ENCODE measurements around the gene MCOLN1. TPM values are rescaled to one million over a fixed set of nuclear protein-coding genes. Genes with fewer than 3 reads are reported as not detected.

The MCOLN1 gene
- total RNA-seq (2011; cell fraction: chromatin; rRNA removed; ENCODE audit: low replicate concordance) = 31.5 and 96.4 TPM in 2 replicates
- 70.1 and 71.4 TPM in 2 replicates for total RNA-seq (2011; cell fraction: nucleolus; rRNA removed)
- 41.6 and 43.7 TPM in 2 replicates for total RNA-seq (2011; cell fraction: nucleoplasm; rRNA removed)
- total RNA-seq (2014; rRNA removed) (3.9 and 7.4 TPM in 2 replicates), total RNA-seq (2014; rRNA removed; fragmentation: Illumina TruSeq; extraction: Trizol) (1.5 and 2.6 TPM in 2 replicates), total RNA-seq (2015; rRNA removed; fragmentation: Illumina TruSeq; extraction: Trizol) (3.5 and 4.9 TPM in 2 replicates), total RNA-seq (2021) (14.2 and 15.1 TPM in 2 replicates), polyA plus RNA-seq (2011; rRNA removed) (10.6 and 12.0 TPM in 2 replicates), polyA plus RNA-seq (2014; fragmentation: Illumina TruSeq; extraction: Trizol) (7.1 and 8.9 TPM in 2 replicates), polyA plus RNA-seq (2014; fragmentation: Nextera tagmentation; extraction: Ambion mirVana) (under 1 TPM; 0.25 to 0.83 TPM), polyA plus RNA-seq (2014; rRNA removed) (15.4 and 17.0 TPM in 2 replicates), polyA minus RNA-seq (2011; rRNA and poly(A)+ RNA removed) (4.7 and 8.5 TPM in 2 replicates), Bru-seq, nascent RNA (percentile 54 among the genes with signal in this experiment), BruChase-seq, experiment 1, labeled RNA remaining after a 2-hour chase (percentile 48 among the genes with signal in this experiment), BruChase-seq, experiment 2, labeled RNA remaining after a 6-hour chase (percentile 54 among the genes with signal in this experiment)
- 10.0 and 24.6 TPM in 2 replicates for polyA plus RNA-seq (2011; cell fraction: cytosol; rRNA removed)
- 37.8 and 59.0 TPM in 2 replicates for polyA plus RNA-seq (2011; cell fraction: nucleus; rRNA removed)
- 11.8 and 15.7 TPM in 2 replicates for polyA plus RNA-seq (2012)
- polyA minus RNA-seq (2011; cell fraction: cytosol; rRNA and poly(A)+ RNA removed) = 7.9 and 10.4 TPM in 2 replicates
- polyA minus RNA-seq (2011; cell fraction: nucleus; rRNA and poly(A)+ RNA removed) = 9.4 and 11.6 TPM in 2 replicates
- long read RNA-seq, experiment 1, transcript MCOLN1-201 (14 exons, 2,082 nt) = major isoform, 24 of 45 reads
- long read RNA-seq, experiment 1, partial matches to known transcripts = 10 of 45 reads
- long read RNA-seq, experiment 1, other reads (novel, unspliced or antisense) = 8 of 45 reads
- long read RNA-seq, experiment 2, partial matches to known transcripts = 3 of 7 reads
- long read RNA-seq, experiment 2, other reads (novel, unspliced or antisense) = 0 of 7 reads
- long read RNA-seq, experiment 3, transcript MCOLN1-201 (14 exons, 2,082 nt) = major isoform, 7 of 14 reads
- long read RNA-seq, experiment 3, partial matches to known transcripts = 1 of 14 reads
- long read RNA-seq, experiment 3, other reads (novel, unspliced or antisense) = 5 of 14 reads

DNA sequence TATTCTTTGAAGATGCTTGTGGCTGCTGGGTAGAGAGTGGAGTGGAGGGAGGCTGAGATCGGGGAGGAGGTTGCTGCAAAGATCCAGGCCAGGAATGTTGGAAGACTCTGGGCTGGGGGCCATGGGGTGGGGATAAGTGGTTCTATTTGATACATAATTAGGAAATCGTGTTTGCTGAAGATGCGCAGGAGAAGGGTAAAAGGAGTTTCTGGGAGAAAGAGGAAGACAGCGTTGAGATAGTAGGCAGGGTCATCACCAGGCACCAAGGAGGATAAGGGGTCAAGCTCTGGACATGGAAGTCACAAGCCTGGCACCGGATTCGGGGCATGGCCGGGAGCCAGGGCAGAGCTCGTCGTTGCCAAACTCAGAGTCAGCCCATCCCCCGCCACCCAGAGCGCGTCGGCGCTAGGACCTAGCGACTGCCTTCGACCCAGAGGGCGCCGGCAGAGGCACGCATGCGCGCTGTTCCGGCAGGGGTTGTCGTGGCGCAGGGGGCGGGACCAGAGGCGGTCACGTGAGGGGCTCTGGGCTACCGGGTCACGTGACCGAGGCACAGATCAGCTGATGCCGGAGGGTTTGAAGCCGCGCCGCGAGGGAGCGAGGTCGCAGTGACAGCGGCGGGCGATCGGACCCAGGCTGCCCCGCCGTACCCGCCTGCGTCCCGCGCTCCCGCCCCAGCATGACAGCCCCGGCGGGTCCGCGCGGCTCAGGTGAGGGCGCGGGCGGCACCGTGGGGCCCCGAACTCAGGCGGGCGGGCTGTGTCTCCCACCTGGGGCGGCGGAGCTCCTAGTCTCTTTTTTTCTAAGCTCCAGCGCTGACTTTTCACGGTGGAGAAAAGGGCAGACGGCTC, at the start of gene MCOLN1:
Gene MCOLN1, plus strand, starts transcription at position 553 of the 851 bp plus-strand sequence. Its CDS starts 127 bp downstream, at position 680.
- Histone ChIP-seq H2AFZ (ENCODE audit: low read depth, low read length) (peak within 1 kb of the TSS; percentile 88), H3K4me2 (ENCODE audit: insufficient read depth, low read length) (peak within 1 kb of the TSS; percentile 88), H3K36me3 (ENCODE audit: control insufficient read depth, insufficient read depth, low read length) (peaks cover 3% of the 10 kb centered on the region; the same call in 1 of the 3 replicates), H4K20me1 (replicated peaks; ENCODE audit: control insufficient read depth, insufficient read depth, low read length) (no peaks in the 10 kb centered on the region), H3K9me3 (replicated peaks; ENCODE audit: control insufficient read depth, insufficient read depth, low read depth, low read length) (no peaks in the 10 kb centered on the region), H3K9ac (ENCODE audit: insufficient read depth in 1 of 2, low read depth in 2 of 2, low read length in 2 of 2) (peak within 1 kb of the TSS; percentile 62 to 93), H3K27me3 (ENCODE audit: control insufficient read depth in 2 of 2, insufficient read depth in 2 of 2, low read length in 2 of 2) (no peaks in the 10 kb centered on the region), H3K27ac (ENCODE audit: extremely low read depth, low read depth, low read length) (no peak within 1 kb of the TSS; the same call in 2 of the 3 replicates), H3K79me2 (ENCODE audit: control insufficient read depth, insufficient read depth, low read length) (peaks cover 4% of the 10 kb centered on the region; the same call in 2 of the 3 replicates), H3K4me1 (replicated peaks in 1 of 2; ENCODE audit: control insufficient read depth in 2 of 2, insufficient read depth in 2 of 2, low read length in 2 of 2) (peaks cover 6 to 33% of the 10 kb centered on the region in 2 experiments; a peak in 4 of 5 replicates), H3K9me1 (ENCODE audit: control insufficient read depth, insufficient read depth, low read length) (no peaks in the 10 kb centered on the region), H3K4me3 (peak within 1 kb of the TSS; percentile 68)
- CTCF ChIA-PET (ENCODE audit: low intra/inter-chr PET ratio) = no interaction called here
- intact Hi-C loops (cut with micrococcal nuclease) = no loop called here
- WGBS (ENCODE audit: insufficient coverage, low coverage, missing lambda C conversion rate) = 3% methylated on average over 61 of the region's 65 CpGs
- peak; percentile 99 to 100 (median 100) for DNase-seq (ENCODE audit: extremely low read depth in 1 of 4, low spot score in 3 of 4)
- POLR2A ChIA-PET = interaction anchor here (0.5 to 1.7 kb wide), 12 partner anchors 9 to 1781 kb away, joined by 3 to 9 read pairs (median 4); partner anchors contain the start of genes PET100, PNPLA6 and XAB2
- peak; percentile 95 for ATAC-seq
- BruUV-seq (replicated peaks) = no TSS peak
- FAIRE-seq = peak; percentile 96
- in situ Hi-C loops (cut with MboI) = no loop called here
- TF ChIP-seq RBM34 (IDR thresholded peaks at IDR 0.05; ENCODE audit: borderline replicate concordance, insufficient read depth, low read length) (no peak), ZNF436 (CRISPR knock-in tag; IDR thresholded peaks at IDR 0.05) (no peak), ZNF696 (CRISPR knock-in tag; conservative IDR thresholded peaks at IDR 0.05) (no peak), POLR2G (IDR thresholded peaks at IDR 0.05; ENCODE audit: low read depth, low read length) (peak; percentile 87), POLR2AphosphoS2 (IDR thresholded peaks at IDR 0.05; ENCODE audit: low read length) (no peak), MCM7 (IDR thresholded peaks at IDR 0.05) (no peak), L3MBTL2 (IDR thresholded peaks at IDR 0.05) (peak; percentile 95), KLF1 (tag; IDR thresholded peaks at IDR 0.05) (no peak), ELF2 (CRISPR knock-in tag; IDR thresholded peaks at IDR 0.05) (peak; percentile 76; the same call in 1 of the 2 replicates), ZNF253 (CRISPR knock-in tag; conservative IDR thresholded peaks at IDR 0.05) (no peak), IFI16 (CRISPR knock-in tag; IDR thresholded peaks at IDR 0.05) (no peak), DPF2 (IDR thresholded peaks at IDR 0.05) (peak; percentile 64)
- TF ChIP-seq, protein P1, sequence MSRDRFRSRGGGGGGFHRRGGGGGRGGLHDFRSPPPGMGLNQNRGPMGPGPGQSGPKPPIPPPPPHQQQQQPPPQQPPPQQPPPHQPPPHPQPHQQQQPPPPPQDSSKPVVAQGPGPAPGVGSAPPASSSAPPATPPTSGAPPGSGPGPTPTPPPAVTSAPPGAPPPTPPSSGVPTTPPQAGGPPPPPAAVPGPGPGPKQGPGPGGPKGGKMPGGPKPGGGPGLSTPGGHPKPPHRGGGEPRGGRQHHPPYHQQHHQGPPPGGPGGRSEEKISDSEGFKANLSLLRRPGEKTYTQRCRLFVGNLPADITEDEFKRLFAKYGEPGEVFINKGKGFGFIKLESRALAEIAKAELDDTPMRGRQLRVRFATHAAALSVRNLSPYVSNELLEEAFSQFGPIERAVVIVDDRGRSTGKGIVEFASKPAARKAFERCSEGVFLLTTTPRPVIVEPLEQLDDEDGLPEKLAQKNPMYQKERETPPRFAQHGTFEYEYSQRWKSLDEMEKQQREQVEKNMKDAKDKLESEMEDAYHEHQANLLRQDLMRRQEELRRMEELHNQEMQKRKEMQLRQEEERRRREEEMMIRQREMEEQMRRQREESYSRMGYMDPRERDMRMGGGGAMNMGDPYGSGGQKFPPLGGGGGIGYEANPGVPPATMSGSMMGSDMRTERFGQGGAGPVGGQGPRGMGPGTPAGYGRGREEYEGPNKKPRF (IDR thresholded peaks at IDR 0.05; ENCODE audit: low read depth, low read length) = no peak
- TF ChIP-seq, protein P2, sequence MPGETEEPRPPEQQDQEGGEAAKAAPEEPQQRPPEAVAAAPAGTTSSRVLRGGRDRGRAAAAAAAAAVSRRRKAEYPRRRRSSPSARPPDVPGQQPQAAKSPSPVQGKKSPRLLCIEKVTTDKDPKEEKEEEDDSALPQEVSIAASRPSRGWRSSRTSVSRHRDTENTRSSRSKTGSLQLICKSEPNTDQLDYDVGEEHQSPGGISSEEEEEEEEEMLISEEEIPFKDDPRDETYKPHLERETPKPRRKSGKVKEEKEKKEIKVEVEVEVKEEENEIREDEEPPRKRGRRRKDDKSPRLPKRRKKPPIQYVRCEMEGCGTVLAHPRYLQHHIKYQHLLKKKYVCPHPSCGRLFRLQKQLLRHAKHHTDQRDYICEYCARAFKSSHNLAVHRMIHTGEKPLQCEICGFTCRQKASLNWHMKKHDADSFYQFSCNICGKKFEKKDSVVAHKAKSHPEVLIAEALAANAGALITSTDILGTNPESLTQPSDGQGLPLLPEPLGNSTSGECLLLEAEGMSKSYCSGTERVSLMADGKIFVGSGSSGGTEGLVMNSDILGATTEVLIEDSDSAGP (CRISPR knock-in tag; IDR thresholded peaks at IDR 0.05) = peak; percentile 93

Data from K562 (cell line).